GM12878 (cell line): ENCODE measurements around the gene NET1. TPM values are rescaled to one million over a fixed set of nuclear protein-coding genes. Genes with fewer than 3 reads are reported as not detected.

Experiments used
- ATAC-seq: fragments of 200-7000 bp; cut with Tn5 transposase; 3 replicates; pipeline ENCODE4 v1.9.1; 2020; ENCODE audit warnings: mild to moderate bottlenecking, moderate library complexity
- BruUV-seq: library from RNA; stranded (reverse); fragments of 400-500 nt; replicated peaks from 2 replicates; lab custom pipeline; 2021; lab: Mats Ljungman, UMichigan
- CTCF ChIA-PET: fragments of 300-600 bp; sonication (Branson Sonifier 250); formaldehyde crosslinking; extraction: SDS; loops from one replicate; lab custom pipeline; 2021; ENCODE audit warnings: inconsistent platforms; lab: Yijun Ruan, JAX
- POLR2A ChIA-PET: fragments of 350-600 bp; formaldehyde crosslinking; extraction: SDS; loops from one replicate; lab custom pipeline; 2021; ENCODE audit warnings: inconsistent platforms; lab: Charles Lee
- RAD21 ChIA-PET: fragments of 300-600 bp; sonication (Branson Sonifier 250); formaldehyde crosslinking; loops from one replicate; lab custom pipeline; 2023; ENCODE audit warnings: antibody characterized with exemption; ENCODE audit not compliant: unreplicated experiment; lab: Charles Lee
- SMC1A ChIA-PET: fragments of 300-600 bp; sonication (Branson Sonifier 250); formaldehyde crosslinking; loops from one replicate; lab custom pipeline; 2023; ENCODE audit not compliant: unreplicated experiment, uncharacterized antibody; lab: Charles Lee
- DNase-seq: peaks from one replicate; pipeline ENCODE4 v3.0.0-alpha.2; 2011; ENCODE audit warnings: low read depth, low spot score
- FAIRE-seq: peaks from 3 replicates; lab custom pipeline; 2011; peaks lifted over from hg19 to GRCh38; lab: Jason Lieb, UNC
- H2AFZ ChIP-seq: 2 replicates; pipeline ENCODE4 v1.6.0; 2011; ENCODE audit warnings: low read depth, low read length, control low read depth; ENCODE audit not compliant: control insufficient read depth
- H3K27ac ChIP-seq: 2 replicates; pipeline ENCODE4 v1.5.1; 2011; ENCODE audit warnings: control low read depth; ENCODE audit not compliant: control insufficient read depth, insufficient read depth
- H3K27me3 ChIP-seq, 2 experiments: replicated peaks in 1 of 2; 2 replicates each; pipeline versions ENCODE4 v1.6.0 to v1.6.1; 2011; ENCODE audit warnings: low read length in 1 of 2; ENCODE audit not compliant: control insufficient read depth in 2 of 2, insufficient read depth in 2 of 2
- H3K36me3 ChIP-seq, 2 experiments: 2 replicates each; pipeline ENCODE4 v1.5.1; 2011; ENCODE audit warnings: low read length in 1 of 2; ENCODE audit not compliant: control insufficient read depth in 2 of 2, insufficient read depth in 2 of 2
- H3K4me1 ChIP-seq: 2 replicates; pipeline ENCODE4 v1.6.1; 2011; ENCODE audit warnings: mild to moderate bottlenecking, low read length, moderate library complexity, mixed read lengths; ENCODE audit not compliant: control insufficient read depth, insufficient read depth
- H3K4me2 ChIP-seq: 2 replicates; pipeline ENCODE4 v1.6.0; 2011; ENCODE audit warnings: control low read depth; ENCODE audit not compliant: control insufficient read depth, insufficient read depth
- H3K4me3 ChIP-seq: fragments of 200-600 bp; sonication (generic); 2 replicates; pipeline ENCODE4 v1.5.1; 2016
- H3K79me2 ChIP-seq: 2 replicates; pipeline ENCODE4 v1.6.0; 2011; ENCODE audit warnings: low read length; ENCODE audit not compliant: control insufficient read depth, insufficient read depth
- H3K9ac ChIP-seq: 2 replicates; pipeline ENCODE4 v1.8.0; 2011; ENCODE audit warnings: low read length, control low read depth, mixed read lengths; ENCODE audit not compliant: control insufficient read depth, insufficient read depth
- H3K9me3 ChIP-seq: replicated peaks from 3 replicates; pipeline ENCODE4 v1.5.1; 2011; ENCODE audit warnings: mild to moderate bottlenecking, low read length; ENCODE audit not compliant: control insufficient read depth, insufficient read depth
- H4K20me1 ChIP-seq: 2 replicates; pipeline ENCODE4 v1.6.0; 2011; ENCODE audit not compliant: control insufficient read depth, insufficient read depth
- ASH2L ChIP-seq: fragments of 300-600, 200-600 bp; sonication (generic); IDR thresholded peaks from 2 replicates; pipeline ENCODE4 v1.6.1; 2017; ENCODE audit warnings: low read depth, mild to moderate bottlenecking, borderline replicate concordance
- CHD1 ChIP-seq: IDR thresholded peaks from 2 replicates; pipeline ENCODE4 v1.6.1; 2012; ENCODE audit warnings: low read depth, low read length, improper control_type of control experiment
- CREB1 ChIP-seq: IDR thresholded peaks from 2 replicates; pipeline ENCODE4 v1.6.1; 2012; ENCODE audit warnings: low read depth, mild to moderate bottlenecking, inconsistent platforms
- HDGF ChIP-seq: fragments of 450-650 bp; IDR thresholded peaks from 2 replicates; pipeline ENCODE4 v1.6.1; 2016; ENCODE audit warnings: antibody characterized with exemption
- NFYA ChIP-seq: IDR thresholded peaks from 2 replicates; pipeline ENCODE4 v1.6.1; 2011; ENCODE audit warnings: low read depth, mild to moderate bottlenecking, low read length, improper control_type of control experiment, borderline replicate concordance
- NR2C1 ChIP-seq: fragments of 450-650 bp; IDR thresholded peaks from 2 replicates; pipeline ENCODE4 v1.6.1; 2017; ENCODE audit warnings: antibody characterized with exemption, mild to moderate bottlenecking, moderate library complexity
- PRDM15 ChIP-seq: fragments of 450-650 bp; formaldehyde crosslinking; IDR thresholded peaks from 2 replicates; pipeline ENCODE4 v1.4.0; 2020; ENCODE audit warnings: mild to moderate bottlenecking, moderate library complexity
- SMAD5 ChIP-seq: IDR thresholded peaks from 2 replicates; pipeline ENCODE4 v1.6.1; 2016; ENCODE audit warnings: antibody characterized with exemption, low read depth
- SUZ12 ChIP-seq: fragments of 200-600 bp; sonication (generic); IDR thresholded peaks from one replicate; pipeline ENCODE4 v1.6.1; 2018; ENCODE audit warnings: antibody characterized with exemption, mild to moderate bottlenecking; ENCODE audit not compliant: unreplicated experiment
- WGBS: methylation state at CpG from one replicate; pipeline ENCODE4 v1.1.6; 2016; ENCODE audit warnings: low lambda C conversion rate; ENCODE audit not compliant: insufficient replicate concordance, insufficient coverage; ENCODE audit errors: missing lambda C conversion rate; 5-methylcytosine and 5-hydroxymethylcytosine counted together
- in situ Hi-C: fragments of 300-500 bp; cut with MboI; formaldehyde crosslinking; loops from 9 replicates; pipeline ENCODE4 v1.14.3; 2018; ENCODE audit warnings: mixed read lengths
- intact Hi-C: fragments of 100-400 bp; cut with micrococcal nuclease; formaldehyde crosslinking; loops from one replicate; pipeline ENCODE4 v1.14.2; 2022; ENCODE audit not compliant: unreplicated experiment
- polyA plus RNA-seq, 11 experiments: library from polyadenylated mRNA; depleted of rRNA in 4 of 11; unstranded in 6 of 11; stranded (reverse) in 5 of 11; fragments of >200 nt; fragmentation: Nextera tagmentation in 4 of 11; fragmentation: Illumina TruSeq in 1 of 11; extraction: Ambion mirVana in 4 of 11; extraction: Trizol in 1 of 11; gene quantifications; 1 replicate in 1 of 11; 2 replicates in 10 of 11; pipeline versions ENCODE4 v1.2.1 to v1.2.3, GENCODE V29; 2011 to 2016; ENCODE audit warnings: inconsistent platforms in 2 of 11, missing spikeins in 2 of 11, low read depth in 1 of 11
- total RNA-seq, 4 experiments: library from RNA; depleted of rRNA in 3 of 4; stranded (reverse); fragments of >200 nt in 3 of 4; fragmentation: Illumina TruSeq in 1 of 4; extraction: Trizol in 1 of 4; gene quantifications; 2 replicates each; pipeline versions ENCODE4 v1.2.1 to v1.2.3, GENCODE V29; 2013 to 2021
- TF ChIP-seq, protein P1 (sequence below): fragments of 450-650 bp; IDR thresholded peaks from 2 replicates; pipeline ENCODE4 v1.6.1; 2017; ENCODE audit warnings: borderline replicate concordance
- TF ChIP-seq, protein P2 (sequence below): IDR thresholded peaks from 2 replicates; pipeline ENCODE4 v1.6.1; 2012; ENCODE audit warnings: low read depth, low read length, improper control_type of control experiment
- TF ChIP-seq, protein P3 (sequence below): fragments of 450-650 bp; IDR thresholded peaks from 2 replicates; pipeline ENCODE4 v1.6.1; 2018; ENCODE audit warnings: borderline replicate concordance, mild to moderate bottlenecking; ENCODE audit not compliant: partially characterized antibody

The NET1 gene
- total and polyA plus RNA-seq, 10 of the 15 experiments (the other 5 are each of a cell fraction or from before 2014, with no cell fraction given) = 6.5 to 22.7 (median 18.4) TPM

GRCh38 chr10:5443429-5443828, 31.1 kb downstream of the NET1 start:
- POLR2A ChIA-PET = interaction anchor here (0.7 to 1.0 kb wide), 3 partner anchors 45 to 409 kb away, joined by 3 to 4 read pairs (median 3); no protein-coding TSS in a partner anchor
- DNase-seq (peak; percentile 86), ATAC-seq (peak; percentile 87), FAIRE-seq (peak; percentile 66)
- H3K9me3 ChIP-seq = no peaks in the 10 kb centered on the region
- in situ Hi-C loops (loop anchor here (5.0 kb wide), 3 partner anchors 139 to 429 kb away; no protein-coding TSS in a partner anchor), intact Hi-C loops (loop anchor here (5.0 to 10.0 kb wide), 2 partner anchors 164 to 421 kb away; no protein-coding TSS in a partner anchor)
- CTCF ChIA-PET = interaction anchor here (0.7 to 18.0 kb wide), 16 partner anchors 9 to 643 kb away, joined by 3 to 535 read pairs (median 8); no protein-coding TSS in a partner anchor
- H3K36me3 ChIP-seq = peaks cover 0 to 3% of the 10 kb centered on the region in 2 experiments; a peak in 2 of 4 replicates
- H3K79me2 ChIP-seq = no peaks in the 10 kb centered on the region; the same call in 1 of the 2 replicates
- H3K27ac ChIP-seq = peak overlapping the region; percentile 67
- no TSS peak for BruUV-seq
- SMC1A ChIA-PET = interaction anchor here (0.6 to 6.3 kb wide), 21 partner anchors 10 to 443 kb away, joined by 3 to 129 read pairs (median 4); no protein-coding TSS in a partner anchor
- peak overlapping the region; percentile 88 for H3K4me2 ChIP-seq
- no peak overlapping the region; the same call in 1 of the 2 replicates for H3K4me3 ChIP-seq
- 0% methylated on average over 1 of the region's 1 CpG for WGBS
- no peak overlapping the region for H3K9ac ChIP-seq
- peaks cover 42% of the 10 kb centered on the region for H3K4me1 ChIP-seq
- H4K20me1 ChIP-seq = 0 out of 2 replicates have a peak, but pooled peaks cover 2% of the 10 kb centered on the region
- RAD21 ChIA-PET = interaction anchor here (0.6 to 11.0 kb wide), 11 partner anchors 10 to 675 kb away, joined by 3 to 136 read pairs (median 4); partner anchors contain the start of genes ANKRD16 and FBH1
- H2AFZ ChIP-seq = no peak overlapping the region
- H3K27me3 ChIP-seq = no peaks in the 10 kb centered on the region
- TF ChIP-seq ASH2L (no peak), SMAD5 (no peak), CHD1 (no peak), HDGF (no peak), CREB1 (peak; percentile 63), NR2C1 (no peak), NFYA (no peak), SUZ12 (no peak), PRDM15 (no peak)
- TF ChIP-seq, protein P1, sequence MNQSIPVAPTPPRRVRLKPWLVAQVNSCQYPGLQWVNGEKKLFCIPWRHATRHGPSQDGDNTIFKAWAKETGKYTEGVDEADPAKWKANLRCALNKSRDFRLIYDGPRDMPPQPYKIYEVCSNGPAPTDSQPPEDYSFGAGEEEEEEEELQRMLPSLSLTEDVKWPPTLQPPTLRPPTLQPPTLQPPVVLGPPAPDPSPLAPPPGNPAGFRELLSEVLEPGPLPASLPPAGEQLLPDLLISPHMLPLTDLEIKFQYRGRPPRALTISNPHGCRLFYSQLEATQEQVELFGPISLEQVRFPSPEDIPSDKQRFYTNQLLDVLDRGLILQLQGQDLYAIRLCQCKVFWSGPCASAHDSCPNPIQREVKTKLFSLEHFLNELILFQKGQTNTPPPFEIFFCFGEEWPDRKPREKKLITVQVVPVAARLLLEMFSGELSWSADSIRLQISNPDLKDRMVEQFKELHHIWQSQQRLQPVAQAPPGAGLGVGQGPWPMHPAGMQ = no peak
- TF ChIP-seq, protein P2, sequence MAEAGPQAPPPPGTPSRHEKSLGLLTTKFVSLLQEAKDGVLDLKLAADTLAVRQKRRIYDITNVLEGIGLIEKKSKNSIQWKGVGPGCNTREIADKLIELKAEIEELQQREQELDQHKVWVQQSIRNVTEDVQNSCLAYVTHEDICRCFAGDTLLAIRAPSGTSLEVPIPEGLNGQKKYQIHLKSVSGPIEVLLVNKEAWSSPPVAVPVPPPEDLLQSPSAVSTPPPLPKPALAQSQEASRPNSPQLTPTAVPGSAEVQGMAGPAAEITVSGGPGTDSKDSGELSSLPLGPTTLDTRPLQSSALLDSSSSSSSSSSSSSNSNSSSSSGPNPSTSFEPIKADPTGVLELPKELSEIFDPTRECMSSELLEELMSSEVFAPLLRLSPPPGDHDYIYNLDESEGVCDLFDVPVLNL = no peak
- TF ChIP-seq, protein P3, sequence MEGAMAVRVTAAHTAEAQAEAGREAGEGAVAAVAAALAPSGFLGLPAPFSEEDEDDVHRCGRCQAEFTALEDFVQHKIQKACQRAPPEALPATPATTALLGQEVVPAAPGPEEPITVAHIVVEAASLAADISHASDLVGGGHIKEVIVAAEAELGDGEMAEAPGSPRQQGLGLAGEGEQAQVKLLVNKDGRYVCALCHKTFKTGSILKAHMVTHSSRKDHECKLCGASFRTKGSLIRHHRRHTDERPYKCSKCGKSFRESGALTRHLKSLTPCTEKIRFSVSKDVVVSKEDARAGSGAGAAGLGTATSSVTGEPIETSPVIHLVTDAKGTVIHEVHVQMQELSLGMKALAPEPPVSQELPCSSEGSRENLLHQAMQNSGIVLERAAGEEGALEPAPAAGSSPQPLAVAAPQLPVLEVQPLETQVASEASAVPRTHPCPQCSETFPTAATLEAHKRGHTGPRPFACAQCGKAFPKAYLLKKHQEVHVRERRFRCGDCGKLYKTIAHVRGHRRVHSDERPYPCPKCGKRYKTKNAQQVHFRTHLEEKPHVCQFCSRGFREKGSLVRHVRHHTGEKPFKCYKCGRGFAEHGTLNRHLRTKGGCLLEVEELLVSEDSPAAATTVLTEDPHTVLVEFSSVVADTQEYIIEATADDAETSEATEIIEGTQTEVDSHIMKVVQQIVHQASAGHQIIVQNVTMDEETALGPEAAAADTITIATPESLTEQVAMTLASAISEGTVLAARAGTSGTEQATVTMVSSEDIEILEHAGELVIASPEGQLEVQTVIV = no peak
